Stomach (tissue), 4 donors: ENCODE measurements around the gene NAV2.

Experiments used
- CTCF ChIP-seq, 7 experiments: fragments of 450-650 bp in 4 of 7; fragments of 200-600 bp in 3 of 7; sonication (generic) in 3 of 7; IDR thresholded peaks; one replicate each; pipeline ENCODE4 v1.5.1; 2016 to 2019; ENCODE audit warnings: antibody characterized with exemption in 7 of 7, control low read depth in 2 of 7, mild to moderate bottlenecking in 1 of 7
- EP300 ChIP-seq: sonication (generic); formaldehyde crosslinking; IDR thresholded peaks from one replicate; pipeline ENCODE4 v1.6.1; 2017; ENCODE audit warnings: antibody characterized with exemption

- TF ChIP-seq EP300 = no peak
- TF ChIP-seq CTCF (IDR thresholded peaks at IDR 0.05) = no peak
Measured at GRCh38 chr11:19792510-19792909, 79.9 kb downstream of the NAV2 start.
